SU-DHL-6 (cell line): ENCODE data around the gene ZNF341.
A peak's percentile ranks its signal among the peaks of the same experiment; 100 is the strongest.

Source experiments
- H2AFZ ChIP-seq: fragments of 200-600 bp; sonication (generic); 2 replicates; pipeline ENCODE4 v1.6.1; 2014; ENCODE audit warnings: low read depth, mild to moderate bottlenecking, moderate library complexity, mixed read lengths, antibody characterized with exemption, low read length; ENCODE audit not compliant: severe bottlenecking
- H3F3A ChIP-seq: fragments of 200-600 bp; shearing (Covaris generic); 2 replicates; pipeline ENCODE4 v1.6.0; 2016; ENCODE audit warnings: antibody characterized with exemption, mild to moderate bottlenecking; ENCODE audit not compliant: insufficient read depth
- H3K27ac ChIP-seq: fragments of 200-600 bp; sonication (generic); 2 replicates; pipeline ENCODE4 v1.5.1; 2016; ENCODE audit warnings: low read depth, mild to moderate bottlenecking, low read length, moderate library complexity, mixed read lengths
- H3K27me3 ChIP-seq: fragments of 200-600 bp; sonication (generic), shearing (Covaris generic); 2 replicates; pipeline ENCODE4 v1.6.0; 2014; ENCODE audit warnings: mild to moderate bottlenecking, low read length
- H3K36me3 ChIP-seq: fragments of 200-600 bp; sonication (generic); 2 replicates; pipeline ENCODE4 v1.6.1; 2014; ENCODE audit warnings: mild to moderate bottlenecking, low read length, mixed read lengths
- H3K4me2 ChIP-seq: fragments of 300-600, 200-600 bp; shearing (Covaris generic), sonication (generic); 2 replicates; pipeline ENCODE4 v1.6.0; 2014; ENCODE audit warnings: low read length, low read depth, mild to moderate bottlenecking; ENCODE audit not compliant: poor library complexity, severe bottlenecking
- H3K4me3 ChIP-seq: fragments of 200-600 bp; sonication (generic); 2 replicates; pipeline ENCODE4 v1.5.1; 2014; ENCODE audit warnings: antibody characterized with exemption, low read length, mild to moderate bottlenecking, mixed read lengths; ENCODE audit not compliant: insufficient read depth, poor library complexity, severe bottlenecking
- H3K79me2 ChIP-seq: fragments of 200-600 bp; sonication (generic); 2 replicates; pipeline ENCODE4 v1.6.1; 2014; ENCODE audit warnings: mild to moderate bottlenecking, low read length, moderate library complexity; ENCODE audit not compliant: insufficient read depth
- H3K9ac ChIP-seq: fragments of 200-600 bp; sonication (generic); 2 replicates; pipeline ENCODE4 v1.7.0; 2014; ENCODE audit warnings: mild to moderate bottlenecking, low read length
- H3K9me2 ChIP-seq: fragments of 200-600 bp; sonication (generic); replicated peaks from 2 replicates; pipeline ENCODE4 v1.6.1; 2014; ENCODE audit warnings: low read length; ENCODE audit not compliant: insufficient read depth
- H3K9me3 ChIP-seq: fragments of 200-600 bp; sonication (generic); 2 replicates; pipeline ENCODE4 v1.6.1; 2014; ENCODE audit warnings: low read length, mixed read lengths; ENCODE audit not compliant: insufficient read depth
- H4K20me1 ChIP-seq: fragments of 200-600 bp; sonication (generic); 2 replicates; pipeline ENCODE4 v1.6.1; 2014; ENCODE audit warnings: low read depth, mild to moderate bottlenecking, antibody characterized with exemption, low read length, moderate library complexity, mixed read lengths
- CTCF ChIP-seq: fragments of 200-600 bp; sonication (generic); IDR thresholded peaks from one replicate; pipeline ENCODE4 v1.5.1; 2017; ENCODE audit warnings: antibody characterized with exemption, mild to moderate bottlenecking, low read length, moderate library complexity; ENCODE audit not compliant: insufficient read depth, poor library complexity, severe bottlenecking
- EZH2phosphoT487 ChIP-seq: fragments of 200-600 bp; sonication (generic), shearing (Covaris generic); conservative IDR thresholded peaks from 2 replicates; pipeline ENCODE4 v1.6.1; 2018; ENCODE audit warnings: mild to moderate bottlenecking, antibody characterized with exemption, low read length, moderate library complexity, mixed read lengths

Gene ZNF341

GRCh38 chr20:33814238-33814712 lies 82.5 kb downstream of the ZNF341 start:
- H3K4me3 ChIP-seq, result no peak overlapping the region
- H3K79me2 ChIP-seq, result peaks cover 80% of the 10 kb centered on the region
- no peaks in the 10 kb centered on the region for H3K9me3 ChIP-seq
- no peak for TF ChIP-seq CTCF
- H3F3A ChIP-seq, result peaks cover 11% of the 10 kb centered on the region
- H3K9me2 ChIP-seq, result no peaks in the 10 kb centered on the region
- no peaks in the 10 kb centered on the region for H3K27me3 ChIP-seq
- H3K4me2 ChIP-seq, result peak overlapping the region; percentile 74
- H4K20me1 ChIP-seq, result peaks cover 10% of the 10 kb centered on the region; the same call in 1 of the 2 replicates
- H2AFZ ChIP-seq, result no peak overlapping the region
- peak overlapping the region; percentile 36 for H3K27ac ChIP-seq
- H3K36me3 ChIP-seq, result 0 out of 2 replicates have a peak, but pooled peaks cover 4% of the 10 kb centered on the region
- peak overlapping the region; percentile 92; the same call in 1 of the 2 replicates for H3K9ac ChIP-seq

- Histone ChIP-seq H3K4me2 (peak overlapping the region; percentile 15), H3K79me2 (peaks cover 94% of the 10 kb centered on the region), H3K9ac (no peak overlapping the region), H3K27ac (no peak overlapping the region), H3K27me3 (no peaks in the 10 kb centered on the region), H3F3A (peaks cover 21% of the 10 kb centered on the region), H3K4me3 (no peak overlapping the region), H3K9me2 (no peaks in the 10 kb centered on the region), H3K9me3 (no peaks in the 10 kb centered on the region), H4K20me1 (peaks cover 10% of the 10 kb centered on the region; the same call in 1 of the 2 replicates), H2AFZ (no peak overlapping the region), H3K36me3 (0 out of 2 replicates have a peak, but pooled peaks cover 4% of the 10 kb centered on the region)
- no peak for TF ChIP-seq EZH2phosphoT487
- TF ChIP-seq CTCF, result no peak
Observed at GRCh38 chr20:33815671-33816070, 83.9 kb downstream of the ZNF341 start.

GRCh38 chr20:33816191-33816590 lies 84.4 kb downstream of the ZNF341 start:
- Histone ChIP-seq H3K9ac (no peak overlapping the region), H3K4me2 (peak overlapping the region; percentile 15), H2AFZ (no peak overlapping the region), H3K9me2 (no peaks in the 10 kb centered on the region), H3K27ac (peak overlapping the region; percentile 43), H3K9me3 (no peaks in the 10 kb centered on the region), H3K36me3 (0 out of 2 replicates have a peak, but pooled peaks cover 4% of the 10 kb centered on the region), H4K20me1 (peaks cover 10% of the 10 kb centered on the region; the same call in 1 of the 2 replicates), H3F3A (peaks cover 21% of the 10 kb centered on the region), H3K4me3 (no peak overlapping the region), H3K79me2 (peaks cover 99% of the 10 kb centered on the region), H3K27me3 (no peaks in the 10 kb centered on the region)
- no peak for TF ChIP-seq CTCF
- TF ChIP-seq EZH2phosphoT487, result no peak
